SK-N-SH treated with all-trans-retinoic acid at 6 μM for 48 hours (cell line): ENCODE measurements around the gene ARPC1A.

Source experiments
- ATAC-seq: fragments of 200-7000 bp; cut with Tn5 transposase; 3 replicates; pipeline ENCODE4 v1.9.1; 2020; ENCODE audit warnings: mild to moderate bottlenecking, moderate library complexity
- ARNTL ChIP-seq: fragments of 450-650 bp; formaldehyde crosslinking; IDR thresholded peaks from 2 replicates; pipeline ENCODE4 v1.5.0; 2020; ENCODE audit warnings: low read depth, mild to moderate bottlenecking, moderate library complexity, borderline replicate concordance
- BACH2 ChIP-seq: fragments of 250-450 bp; sonication (Bioruptor Pico); IDR thresholded peaks from 2 replicates; pipeline ENCODE4 v1.9.0; 2021; ENCODE audit warnings: mild to moderate bottlenecking, borderline replicate concordance
- CREB5 ChIP-seq: fragments of 250-450 bp; sonication (Bioruptor Pico); IDR thresholded peaks from 2 replicates; pipeline ENCODE4 v1.5.1; 2020; ENCODE audit warnings: low read depth, mild to moderate bottlenecking, moderate library complexity
- CSDC2 ChIP-seq: fragments of 250-450 bp; sonication (Bioruptor Pico); IDR thresholded peaks from 2 replicates; pipeline ENCODE4 v1.5.0; 2020; ENCODE audit warnings: mild to moderate bottlenecking, moderate library complexity
- CSRNP3 ChIP-seq: fragments of 250-450 bp; sonication (Bioruptor Pico); IDR thresholded peaks from 2 replicates; pipeline ENCODE4 v1.5.1; 2021; ENCODE audit warnings: mild to moderate bottlenecking, moderate library complexity
- ESRRG ChIP-seq: fragments of 250-450 bp; sonication (Bioruptor Pico); IDR thresholded peaks from 2 replicates; pipeline ENCODE4 v1.6.1; 2021; ENCODE audit warnings: mild to moderate bottlenecking
- ISL1 ChIP-seq: fragments of 250-450 bp; sonication (Bioruptor Pico); IDR thresholded peaks from 2 replicates; pipeline ENCODE4 v2.1.2; 2022; ENCODE audit warnings: mild to moderate bottlenecking, moderate library complexity
- OSR1 ChIP-seq: fragments of 250-450 bp; sonication (Bioruptor Pico); IDR thresholded peaks from 2 replicates; pipeline ENCODE4 v1.8.0; 2022; ENCODE audit warnings: moderate library complexity, mild to moderate bottlenecking, inconsistent platforms
- PATZ1 ChIP-seq: fragments of 250-450 bp; sonication (Bioruptor Pico); IDR thresholded peaks from 2 replicates; pipeline ENCODE4 v1.8.0; 2020; ENCODE audit warnings: mild to moderate bottlenecking, moderate library complexity, borderline replicate concordance
- POU6F1 ChIP-seq: fragments of 250-450 bp; sonication (Bioruptor Pico); IDR thresholded peaks from 2 replicates; pipeline ENCODE4 v1.8.0; 2021; ENCODE audit warnings: low read depth, mild to moderate bottlenecking, moderate library complexity, borderline replicate concordance
- PPARA ChIP-seq: fragments of 250-450 bp; sonication (Bioruptor Pico); IDR thresholded peaks from 2 replicates; pipeline ENCODE4 v1.5.0; 2020; ENCODE audit warnings: mild to moderate bottlenecking, borderline replicate concordance
- RARB ChIP-seq: fragments of 250-450 bp; sonication (Bioruptor Pico); IDR thresholded peaks from 2 replicates; pipeline ENCODE4 v1.8.0; 2021; ENCODE audit warnings: mild to moderate bottlenecking, moderate library complexity
- SNAI2 ChIP-seq: fragments of 250-450 bp; sonication (Bioruptor Pico); IDR thresholded peaks from 2 replicates; pipeline ENCODE4 v1.5.0; 2020; ENCODE audit warnings: mild to moderate bottlenecking, moderate library complexity
- TCF4 ChIP-seq: fragments of 250-450 bp; sonication (Bioruptor Pico); IDR thresholded peaks from 2 replicates; pipeline ENCODE4 v1.8.0; 2021; ENCODE audit warnings: mild to moderate bottlenecking, moderate library complexity, borderline replicate concordance
- TOX ChIP-seq: fragments of 250-450 bp; sonication (Bioruptor Pico); IDR thresholded peaks from 2 replicates; pipeline ENCODE4 v1.8.0; 2021; ENCODE audit warnings: mild to moderate bottlenecking, moderate library complexity, borderline replicate concordance
- TSHZ2 ChIP-seq: fragments of 250-450 bp; sonication (Bioruptor Pico); IDR thresholded peaks from 2 replicates; pipeline ENCODE4 v1.5.0; 2020; ENCODE audit warnings: mild to moderate bottlenecking, moderate library complexity
- ZC3H10 ChIP-seq: fragments of 250-450 bp; sonication (Bioruptor Pico); IDR thresholded peaks from 2 replicates; pipeline ENCODE4 v1.5.1; 2021; ENCODE audit warnings: mild to moderate bottlenecking, moderate library complexity
- ZFP3 ChIP-seq: fragments of 250-450 bp; sonication (Bioruptor Pico); IDR thresholded peaks from 2 replicates; pipeline ENCODE4 v1.5.0; 2020; ENCODE audit warnings: mild to moderate bottlenecking, moderate library complexity
- ZNF565 ChIP-seq: fragments of 450-650 bp; formaldehyde crosslinking; conservative IDR thresholded peaks from 2 replicates; pipeline ENCODE4 v1.5.0; 2020; ENCODE audit warnings: low read depth, mild to moderate bottlenecking, moderate library complexity
- ZNF70 ChIP-seq: fragments of 450-650 bp; formaldehyde crosslinking; IDR thresholded peaks from 2 replicates; pipeline ENCODE4 v1.5.0; 2020; ENCODE audit warnings: mild to moderate bottlenecking, moderate library complexity
- ZNF8 ChIP-seq: fragments of 450-650 bp; formaldehyde crosslinking; IDR thresholded peaks from 2 replicates; pipeline ENCODE4 v1.5.0; 2020; ENCODE audit warnings: mild to moderate bottlenecking, moderate library complexity

ARPC1A gene

GRCh38 chr7:99399597-99399996, 73.9 kb downstream of the ARPC1A start:
- TF ChIP-seq PPARA, result no peak
- no peak for TF ChIP-seq ESRRG (CRISPR knock-in tag)
- TF ChIP-seq RARB, result no peak
- no peak for TF ChIP-seq ZNF70 (CRISPR knock-in tag)
- no peak for TF ChIP-seq SNAI2 (CRISPR knock-in tag)
- TF ChIP-seq TOX, result no peak
- ATAC-seq, result no peak

- TF ChIP-seq CREB5 (CRISPR knock-in tag) (no peak), ZNF565 (no peak), ZFP3 (CRISPR knock-in tag) (no peak)
- TF ChIP-seq, all 23 proteins: peak for 0
- ATAC-seq, result no peak
Observed at GRCh38 chr7:99402854-99403253, 77.2 kb downstream of the ARPC1A start.

GRCh38 chr7:99403764-99404163, 78.1 kb downstream of the ARPC1A start:
- no peak for ATAC-seq

GRCh38 chr7:99404235-99404976, 78.7 kb downstream of the ARPC1A start:
- TF ChIP-seq POU6F1, result no peak
- no peak for TF ChIP-seq TSHZ2 (CRISPR knock-in tag)
- no peak for TF ChIP-seq ZNF70 (CRISPR knock-in tag)
- no peak for TF ChIP-seq BACH2 (CRISPR knock-in tag)
- no peak for TF ChIP-seq OSR1 (CRISPR knock-in tag)
- TF ChIP-seq CSDC2 (CRISPR knock-in tag), result no peak
- TF ChIP-seq PATZ1, result no peak
- TF ChIP-seq ZNF565, result no peak
- TF ChIP-seq ESRRG (CRISPR knock-in tag), result no peak
- TF ChIP-seq ARNTL, result no peak
- no peak for TF ChIP-seq TCF4
- no peak for TF ChIP-seq SNAI2 (CRISPR knock-in tag)
- no peak for ATAC-seq

More at GRCh38 chr7:99403764-99404163, 78.1 kb downstream of the ARPC1A start:
- no peak for TF ChIP-seq CREB5 (CRISPR knock-in tag)
- TF ChIP-seq ISL1, result no peak
- no peak for TF ChIP-seq ZNF70 (CRISPR knock-in tag)
- TF ChIP-seq CSRNP3 (CRISPR knock-in tag), result no peak
- TF ChIP-seq ZC3H10, result no peak
- TF ChIP-seq OSR1 (CRISPR knock-in tag), result no peak
- no peak for TF ChIP-seq ESRRG (CRISPR knock-in tag)
- TF ChIP-seq TCF4, result no peak
- TF ChIP-seq ZNF8 (CRISPR knock-in tag), result no peak
- no peak for TF ChIP-seq RARB
